ENCODE data around the gene LRRC57. TPM values are rescaled to one million over a fixed set of nuclear protein-coding genes. Genes with fewer than 3 reads are reported as not detected.

The LRRC57 gene
- total and polyA plus RNA-seq, 3 donors from 2014 or later, result 15.5 to 35.4 (median 26.7) TPM

DNA sequence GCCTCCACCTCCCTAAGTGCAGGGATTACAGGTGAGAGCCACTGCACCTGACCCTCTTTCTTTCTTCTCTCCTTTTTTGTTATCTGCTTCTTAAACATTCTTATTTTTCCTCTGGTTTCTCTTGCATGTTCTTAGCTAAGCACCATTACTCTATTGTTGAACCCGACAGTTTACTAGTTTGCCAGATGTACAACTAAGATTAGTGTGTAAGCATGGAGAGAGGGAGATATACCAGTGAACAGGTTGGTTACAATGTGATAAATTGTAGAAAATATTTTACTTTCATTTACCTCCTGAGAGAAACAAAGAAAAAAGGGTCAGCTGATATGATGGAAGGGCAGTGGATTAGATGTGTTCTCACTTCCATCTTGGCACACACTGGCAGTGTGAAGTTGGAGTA is 5.0 kb upstream of the LRRC57 start:
- H3K4me3 ChIP-seq, result no peak overlapping the region
- H3K36me3 ChIP-seq (ENCODE audit: low read depth, missing control alignments), result no peaks in the 10 kb centered on the region
- H3K27ac ChIP-seq, result no peak overlapping the region
- WGBS, 2 donors, result 73 to 84% methylated on average over 1 of the region's 1 CpG
- TF ChIP-seq, protein P1, sequence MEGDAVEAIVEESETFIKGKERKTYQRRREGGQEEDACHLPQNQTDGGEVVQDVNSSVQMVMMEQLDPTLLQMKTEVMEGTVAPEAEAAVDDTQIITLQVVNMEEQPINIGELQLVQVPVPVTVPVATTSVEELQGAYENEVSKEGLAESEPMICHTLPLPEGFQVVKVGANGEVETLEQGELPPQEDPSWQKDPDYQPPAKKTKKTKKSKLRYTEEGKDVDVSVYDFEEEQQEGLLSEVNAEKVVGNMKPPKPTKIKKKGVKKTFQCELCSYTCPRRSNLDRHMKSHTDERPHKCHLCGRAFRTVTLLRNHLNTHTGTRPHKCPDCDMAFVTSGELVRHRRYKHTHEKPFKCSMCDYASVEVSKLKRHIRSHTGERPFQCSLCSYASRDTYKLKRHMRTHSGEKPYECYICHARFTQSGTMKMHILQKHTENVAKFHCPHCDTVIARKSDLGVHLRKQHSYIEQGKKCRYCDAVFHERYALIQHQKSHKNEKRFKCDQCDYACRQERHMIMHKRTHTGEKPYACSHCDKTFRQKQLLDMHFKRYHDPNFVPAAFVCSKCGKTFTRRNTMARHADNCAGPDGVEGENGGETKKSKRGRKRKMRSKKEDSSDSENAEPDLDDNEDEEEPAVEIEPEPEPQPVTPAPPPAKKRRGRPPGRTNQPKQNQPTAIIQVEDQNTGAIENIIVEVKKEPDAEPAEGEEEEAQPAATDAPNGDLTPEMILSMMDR (IDR thresholded peaks at IDR 0.05), result no peak
- no peak for TF ChIP-seq POLR2A (IDR thresholded peaks at IDR 0.05)
- H3K27me3 ChIP-seq, result no peaks in the 10 kb centered on the region
- no peaks in the 10 kb centered on the region for H3K9me3 ChIP-seq
- H3K4me1 ChIP-seq, result no peaks in the 10 kb centered on the region
- no peak for DNase-seq
- intact Hi-C loops (cut with DNase I; ENCODE audit: low total_unique reads), result no loop called here

DNA sequence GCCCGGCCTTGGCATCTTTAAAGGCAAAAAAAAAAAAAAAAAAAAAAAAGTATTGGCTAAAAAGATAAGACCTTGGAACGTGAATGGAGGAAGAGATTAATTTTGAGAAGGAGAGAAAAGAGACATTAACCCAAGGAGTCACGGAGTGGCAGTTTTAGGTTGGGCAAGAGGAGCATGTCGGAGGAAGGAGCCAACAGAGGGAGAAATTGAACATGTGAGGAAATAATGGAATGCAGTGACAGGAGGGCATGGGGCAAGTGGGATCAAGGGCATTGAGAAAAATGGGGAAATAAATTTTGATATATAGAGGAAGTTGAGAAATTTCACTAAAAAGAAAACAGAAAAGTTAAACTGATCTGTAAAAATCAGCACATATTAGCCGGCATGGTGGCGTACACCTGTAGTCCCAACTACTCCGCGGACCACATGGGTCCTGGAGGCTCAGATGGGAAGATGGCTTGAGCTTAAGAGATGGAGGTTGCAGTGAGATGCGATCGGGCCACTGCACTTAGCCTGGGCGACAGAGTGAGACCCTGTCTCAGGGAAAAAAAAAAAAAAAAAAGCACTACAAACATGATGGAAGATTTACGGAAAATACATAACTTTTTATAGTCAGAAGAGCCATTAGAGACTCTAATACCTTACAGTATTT is 1.3 kb upstream of the LRRC57 start:
- no peaks in the 10 kb centered on the region for H3K27me3 ChIP-seq
- no peak for DNase-seq
- no peaks in the 10 kb centered on the region for H3K9me3 ChIP-seq
- no peak for TF ChIP-seq POLR2A (IDR thresholded peaks at IDR 0.05)
- TF ChIP-seq, protein P1 (IDR thresholded peaks at IDR 0.05), result no peak
- peak overlapping the region in 1 of 2 donors; percentile 91 for H3K4me3 ChIP-seq
- H3K27ac ChIP-seq, result no peak overlapping the region
- peaks cover 17% of the 10 kb centered on the region for H3K4me1 ChIP-seq
- whole genome bisulfite sequencing, 2 donors, result 45 to 56% methylated on average over 12 of the region's 12 CpGs
- H3K36me3 ChIP-seq (ENCODE audit: low read depth, missing control alignments), result no peaks in the 10 kb centered on the region
- intact Hi-C loops (cut with DNase I; ENCODE audit: low total_unique reads), result no loop called here

DNA sequence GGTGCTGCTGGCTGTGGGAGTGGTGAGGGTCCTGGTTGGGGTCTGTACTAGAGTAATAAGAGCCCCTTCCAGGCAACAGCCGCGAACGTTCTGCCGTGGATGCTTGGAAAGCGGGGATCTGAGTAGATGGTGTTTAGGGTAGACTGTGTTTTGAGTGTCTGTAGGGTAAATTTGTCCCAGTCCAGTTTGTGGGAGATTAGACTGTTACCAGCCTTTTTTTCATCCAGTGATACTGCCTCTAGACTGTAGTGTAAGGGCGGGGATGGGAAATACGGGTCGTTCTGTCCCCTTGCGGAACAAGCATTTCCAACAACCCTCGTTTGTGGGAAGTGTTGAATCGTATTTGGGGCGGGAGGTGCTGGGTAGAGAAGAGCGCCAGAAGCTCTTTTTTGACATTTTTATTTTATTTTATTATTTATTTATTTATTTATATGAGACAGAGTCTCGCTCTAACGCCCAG is 469 bp upstream of the LRRC57 start:
- Histone ChIP-seq H3K4me3 (peak overlapping the region; percentile 81 to 91), H3K27ac (peak overlapping the region; percentile 91 to 94), H3K27me3 (no peaks in the 10 kb centered on the region), H3K9me3 (no peaks in the 10 kb centered on the region), H3K4me1 (peaks cover 17% of the 10 kb centered on the region), H3K36me3 (ENCODE audit: low read depth, missing control alignments) (no peaks in the 10 kb centered on the region)
- DNase-seq, result peak; percentile 31
- WGBS, 2 donors, result 0% methylated on average over 15 of the region's 15 CpGs
- TF ChIP-seq, protein P1 (IDR thresholded peaks at IDR 0.05), result no peak
- TF ChIP-seq POLR2A (IDR thresholded peaks at IDR 0.05), result no peak
- intact Hi-C loops (cut with DNase I; ENCODE audit: low total_unique reads), result no loop called here

DNA sequence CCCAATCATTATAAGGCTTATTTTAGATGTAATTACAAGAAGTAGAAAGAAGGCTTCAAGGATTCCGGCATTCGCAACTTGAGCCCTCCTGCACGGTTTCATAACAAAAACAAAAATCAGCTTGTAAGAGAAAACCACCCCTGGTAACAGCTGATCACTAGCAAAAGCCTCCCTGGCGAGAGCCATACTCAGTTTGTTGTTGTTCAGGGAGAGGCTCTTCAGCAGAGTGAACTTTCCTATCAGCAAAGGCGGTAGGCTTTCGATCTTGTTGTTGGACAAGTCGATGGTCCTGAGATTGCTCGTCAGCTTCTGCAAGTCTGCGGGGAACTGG is 710 bp downstream of the LRRC57 start:
- no peaks in the 10 kb centered on the region for H3K27me3 ChIP-seq
- 0 to 2% methylated on average over 9 of the region's 9 CpGs for WGBS, 2 donors
- no peak for TF ChIP-seq POLR2A (IDR thresholded peaks at IDR 0.05)
- TF ChIP-seq, protein P1 (IDR thresholded peaks at IDR 0.05), result no peak
- H3K27ac ChIP-seq, result peak overlapping the region; percentile 91 to 94
- peak overlapping the region; percentile 81 to 91 for H3K4me3 ChIP-seq
- intact Hi-C loops (cut with DNase I; ENCODE audit: low total_unique reads), result no loop called here
- no peaks in the 10 kb centered on the region for H3K36me3 ChIP-seq (ENCODE audit: low read depth, missing control alignments)
- H3K9me3 ChIP-seq, result no peaks in the 10 kb centered on the region
- peaks cover 17% of the 10 kb centered on the region for H3K4me1 ChIP-seq
- no peak for DNase-seq

Measured in testis (tissue), 3 donors.